B cell (primary cell): ENCODE results near the gene PNPT1. TPM values are rescaled to one million over a fixed set of nuclear protein-coding genes. Genes with fewer than 3 reads are reported as not detected.

ENCODE experiments used
- ATAC-seq: fragments of 200-7000 bp; cut with Tn5 transposase; one replicate; pipeline ENCODE4 v1.10.0; 2021; ENCODE audit warnings: low read depth, mild to moderate bottlenecking, moderate number of reproducible peaks, moderate library complexity
- CTCF ChIA-PET: fragments of 350-600 bp; sonication (Branson Sonifier 250); formaldehyde crosslinking; loops from one replicate; lab custom pipeline; 2021; ENCODE audit warnings: antibody characterized with exemption, inconsistent platforms; lab: Charles Lee
- POLR2A ChIA-PET: fragments of 350-600 bp; sonication (Branson Sonifier 250); formaldehyde crosslinking; loops from one replicate; lab custom pipeline; 2021; ENCODE audit warnings: antibody characterized with exemption; lab: Charles Lee
- DNase-seq: peaks from one replicate; pipeline ENCODE4 v3.0.0; 2013
- H2AFZ ChIP-seq: 2 replicates; pipeline ENCODE4 v1.6.1; 2012; ENCODE audit warnings: mild to moderate bottlenecking, low read depth, low read length; ENCODE audit not compliant: insufficient read depth, poor library complexity, severe bottlenecking
- H3K27ac ChIP-seq, 2 donors: 1 replicate in 1 of 2; 2 replicates in 1 of 2; pipeline ENCODE4 v1.5.1; 2012 to 2013; ENCODE audit warnings: low read length in 2 of 2, mild to moderate bottlenecking in 2 of 2, moderate library complexity in 1 of 2
- H3K27me3 ChIP-seq, 4 experiments: fragments of 200-600 bp in 1 of 4; sonication (generic) in 1 of 4; replicated peaks in 1 of 4; 1 replicate in 2 of 4; 2 replicates in 2 of 4; pipeline versions ENCODE4 v1.6.1 to v1.7.0; 2013 to 2016; ENCODE audit warnings: low read length in 3 of 4, mild to moderate bottlenecking in 2 of 4, mixed read lengths in 1 of 4, moderate library complexity in 1 of 4; ENCODE audit not compliant: insufficient read depth in 4 of 4, control insufficient read depth in 3 of 4; ENCODE audit errors: control extremely low read depth in 1 of 4
- H3K36me3 ChIP-seq, 2 experiments: replicated peaks in 1 of 2; 1 replicate in 1 of 2; 2 replicates in 1 of 2; pipeline versions ENCODE4 v1.6.1 to v1.7.1; 2013; ENCODE audit warnings: low read length in 1 of 2; ENCODE audit not compliant: insufficient read depth in 2 of 2, control insufficient read depth in 1 of 2; ENCODE audit errors: control extremely low read depth in 1 of 2, extremely low read depth in 1 of 2
- H3K4me1 ChIP-seq, 2 donors: fragments of 200-600 bp in 1 of 2; sonication (generic) in 1 of 2; 1 replicate in 1 of 2; 2 replicates in 1 of 2; pipeline versions ENCODE4 v1.5.1 to v1.6.1; 2013 to 2017; ENCODE audit warnings: low read length in 2 of 2; ENCODE audit not compliant: control insufficient read depth in 2 of 2, insufficient read depth in 2 of 2
- H3K4me2 ChIP-seq: replicated peaks from 2 replicates; pipeline ENCODE3; 2012; ENCODE audit warnings: mild to moderate bottlenecking, low read depth, low read length; ENCODE audit not compliant: poor library complexity, severe bottlenecking
- H3K4me3 ChIP-seq, 5 experiments: fragments of 200-600 bp in 1 of 5; sonication (generic) in 1 of 5; 1 replicate in 3 of 5; 2 replicates in 2 of 5; pipeline versions ENCODE4 v1.5.1 to v1.7.0; 2011 to 2016; ENCODE audit warnings: low read length in 4 of 5, mild to moderate bottlenecking in 4 of 5, low read depth in 2 of 5, control low read depth in 1 of 5, moderate library complexity in 1 of 5; ENCODE audit not compliant: insufficient read depth in 1 of 5; ENCODE audit errors: control extremely low read depth in 1 of 5, extremely low read depth in 1 of 5
- H3K79me2 ChIP-seq: fragments of 200-600 bp; sonication (generic); one replicate; pipeline ENCODE4 v1.6.0; 2016; ENCODE audit warnings: low read length; ENCODE audit not compliant: control insufficient read depth, insufficient read depth
- H3K9ac ChIP-seq: fragments of 200-600 bp; sonication (generic); 2 replicates; pipeline ENCODE4 v1.6.1; 2017; ENCODE audit warnings: mild to moderate bottlenecking, low read length, moderate library complexity
- H3K9me3 ChIP-seq, 3 donors: one replicate each; pipeline versions ENCODE4 v1.6.1 to v1.7.1; 2013; ENCODE audit warnings: low read length in 2 of 3; ENCODE audit not compliant: control insufficient read depth in 2 of 3, insufficient read depth in 1 of 3; ENCODE audit errors: control extremely low read depth in 1 of 3
- H4K20me1 ChIP-seq: 2 replicates; pipeline ENCODE4 v1.6.0; 2012; ENCODE audit warnings: mild to moderate bottlenecking, low read length; ENCODE audit not compliant: insufficient read depth, control insufficient read depth, poor library complexity, severe bottlenecking
- H3K27ac Mint-ChIP-seq: one replicate; pipeline ENCODE4 v1.8.0; 2021; ENCODE audit warnings: mixed read lengths
- H3K27me3 Mint-ChIP-seq: one replicate; pipeline ENCODE4 v1.8.0; 2021; ENCODE audit warnings: mixed read lengths
- H3K4me1 Mint-ChIP-seq: one replicate; pipeline ENCODE4 v1.8.0; 2021; ENCODE audit warnings: mixed read lengths
- H3K4me3 Mint-ChIP-seq: one replicate; pipeline ENCODE4 v1.8.0; 2021; ENCODE audit warnings: mixed read lengths
- H3K9me3 Mint-ChIP-seq: one replicate; pipeline ENCODE4 v1.8.0; 2022; ENCODE audit warnings: mixed read lengths; ENCODE audit not compliant: insufficient read depth
- EZH2 ChIP-seq: IDR thresholded peaks from 2 replicates; pipeline ENCODE4 v1.6.1; 2012; ENCODE audit warnings: borderline replicate concordance, low read depth, mild to moderate bottlenecking, moderate library complexity, low read length; ENCODE audit not compliant: insufficient read depth, poor library complexity, severe bottlenecking
- WGBS: methylation state at CpG from one replicate; pipeline ENCODE4 v1.1.5; 2013; ENCODE audit warnings: missing lambda C conversion rate; ENCODE audit not compliant: insufficient coverage; 5-methylcytosine and 5-hydroxymethylcytosine counted together
- intact Hi-C: fragments of 100-400 bp; cut with micrococcal nuclease; formaldehyde crosslinking; loops from one replicate; pipeline ENCODE4 v1.10.0; 2022
- polyA plus RNA-seq: library from polyadenylated mRNA; depleted of rRNA; stranded (reverse); fragments of >200 nt; gene quantifications from 2 replicates; pipeline ENCODE4 v1.2.3, GENCODE V29; 2012
- total RNA-seq, 2 donors: library from RNA; stranded (reverse); fragments of 120-200 nt in 1 of 2; gene quantifications; 1 replicate in 1 of 2; 2 replicates in 1 of 2; pipeline versions ENCODE4 v1.2.3 to v1.2.4, GENCODE V29; 2013 to 2022
- TF ChIP-seq, protein P1 (sequence below): fragments of 200-600 bp; IDR thresholded peaks from one replicate; pipeline ENCODE4 v1.8.0; 2022; ENCODE audit warnings: antibody characterized with exemption, mild to moderate bottlenecking

The PNPT1 gene
- total and polyA plus RNA-seq, 2 donors (not counting 1 experiment from before 2014, with no cell fraction given): 7.8 to 23.1 TPM

DNA sequence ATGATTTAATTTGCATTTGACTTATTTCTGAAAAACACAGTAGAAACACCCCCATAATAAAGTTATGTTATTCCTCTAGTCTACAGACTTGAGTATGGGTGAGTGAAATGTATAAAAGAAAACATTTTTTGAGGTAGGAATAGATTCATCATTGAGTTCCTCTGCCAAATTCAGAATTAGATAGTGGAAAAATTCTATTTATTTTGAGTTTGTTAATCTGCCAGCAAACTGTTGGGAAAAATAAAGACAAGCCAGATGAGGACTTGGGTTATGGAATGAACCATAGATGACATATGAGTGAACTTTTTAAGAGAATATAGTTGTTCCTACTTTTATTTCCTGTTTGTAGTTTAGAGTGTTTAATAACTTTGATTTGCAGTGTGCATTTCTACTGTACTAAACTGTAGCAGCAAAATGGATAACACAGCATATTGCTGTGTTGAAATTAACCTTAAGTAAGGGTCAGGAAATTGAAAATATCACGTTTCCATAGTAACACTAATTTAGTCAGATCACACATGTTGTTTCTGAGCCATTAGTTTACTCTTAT is 35.6 kb upstream of the PNPT1 start:
- Histone ChIP-seq H2AFZ (no peak overlapping the region), H3K27me3 (no peaks in the 10 kb centered on the region), H3K36me3 (no peaks in the 10 kb centered on the region), H3K4me2 (no peak overlapping the region), H3K4me3 (no peak overlapping the region), H4K20me1 (no peaks in the 10 kb centered on the region), H3K4me1 (no peaks in the 10 kb centered on the region), H3K79me2 (no peaks in the 10 kb centered on the region), H3K9me3 (no peaks in the 10 kb centered on the region), H3K9ac (no peak overlapping the region), H3K27ac (no peak overlapping the region)
- H3K27ac Mint-ChIP-seq: no peak overlapping the region
- no peaks in the 10 kb centered on the region for H3K4me1 Mint-ChIP-seq
- H3K4me3 Mint-ChIP-seq: no peak overlapping the region
- H3K27me3 Mint-ChIP-seq: peaks cover 4% of the 10 kb centered on the region
- no peak for ATAC-seq
- no peak for DNase-seq
- no peaks in the 10 kb centered on the region for H3K9me3 Mint-ChIP-seq
- POLR2A ChIA-PET: no interaction called here
- WGBS: no CpG with 5 or more reads among the region's 1 CpG
- TF ChIP-seq EZH2: no peak
- TF ChIP-seq, protein P1, sequence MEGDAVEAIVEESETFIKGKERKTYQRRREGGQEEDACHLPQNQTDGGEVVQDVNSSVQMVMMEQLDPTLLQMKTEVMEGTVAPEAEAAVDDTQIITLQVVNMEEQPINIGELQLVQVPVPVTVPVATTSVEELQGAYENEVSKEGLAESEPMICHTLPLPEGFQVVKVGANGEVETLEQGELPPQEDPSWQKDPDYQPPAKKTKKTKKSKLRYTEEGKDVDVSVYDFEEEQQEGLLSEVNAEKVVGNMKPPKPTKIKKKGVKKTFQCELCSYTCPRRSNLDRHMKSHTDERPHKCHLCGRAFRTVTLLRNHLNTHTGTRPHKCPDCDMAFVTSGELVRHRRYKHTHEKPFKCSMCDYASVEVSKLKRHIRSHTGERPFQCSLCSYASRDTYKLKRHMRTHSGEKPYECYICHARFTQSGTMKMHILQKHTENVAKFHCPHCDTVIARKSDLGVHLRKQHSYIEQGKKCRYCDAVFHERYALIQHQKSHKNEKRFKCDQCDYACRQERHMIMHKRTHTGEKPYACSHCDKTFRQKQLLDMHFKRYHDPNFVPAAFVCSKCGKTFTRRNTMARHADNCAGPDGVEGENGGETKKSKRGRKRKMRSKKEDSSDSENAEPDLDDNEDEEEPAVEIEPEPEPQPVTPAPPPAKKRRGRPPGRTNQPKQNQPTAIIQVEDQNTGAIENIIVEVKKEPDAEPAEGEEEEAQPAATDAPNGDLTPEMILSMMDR: no peak
- CTCF ChIA-PET: no interaction called here
- intact Hi-C loops: no loop called here

DNA sequence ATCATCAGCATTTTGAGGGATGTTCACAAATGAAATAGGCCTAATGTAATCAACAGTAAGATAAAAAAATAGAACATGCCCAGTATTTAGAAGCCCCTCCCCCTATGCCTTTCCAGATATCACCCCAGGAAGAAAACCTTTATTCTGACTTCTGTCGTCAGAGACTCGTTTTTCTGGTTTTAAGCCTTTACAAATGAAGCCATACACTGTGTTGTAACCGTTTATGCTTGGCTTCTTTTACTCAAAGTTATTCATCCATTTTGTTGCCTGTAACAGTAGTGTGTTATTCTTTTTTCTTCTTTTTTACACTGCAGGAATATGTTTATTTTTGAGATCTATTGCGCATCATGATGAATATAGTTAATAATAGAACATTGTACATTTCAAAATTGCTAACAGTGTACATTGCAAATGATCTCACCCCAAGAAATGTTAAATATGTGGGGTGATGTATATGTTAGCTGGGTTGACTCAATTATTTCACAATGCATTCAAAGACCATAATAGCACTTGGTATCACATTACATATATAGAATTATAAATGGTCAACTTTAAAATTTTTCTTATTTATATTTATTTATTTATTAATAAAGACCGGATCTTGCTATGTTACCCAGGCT is 28.1 kb upstream of the PNPT1 start:
- no peak overlapping the region for H3K4me2 ChIP-seq
- H3K27me3 Mint-ChIP-seq: peaks cover 15% of the 10 kb centered on the region
- CTCF ChIA-PET: no interaction called here

More for the DNA sequence above, 28.1 kb upstream of the PNPT1 start:
- Histone ChIP-seq H2AFZ (no peak overlapping the region), H4K20me1 (no peaks in the 10 kb centered on the region), H3K79me2 (no peaks in the 10 kb centered on the region), H3K27ac (no peak overlapping the region), H3K27me3 (peaks cover 0 to 5% (median 0%) of the 10 kb centered on the region in 4 experiments), H3K4me1 (no peaks in the 10 kb centered on the region), H3K36me3 (no peaks in the 10 kb centered on the region), H3K9me3 (no peaks in the 10 kb centered on the region), H3K4me3 (no peak overlapping the region), H3K9ac (no peak overlapping the region)
- H3K27ac Mint-ChIP-seq: no peak overlapping the region
- H3K4me1 Mint-ChIP-seq: no peaks in the 10 kb centered on the region
- no peak for ATAC-seq
- no peaks in the 10 kb centered on the region for H3K9me3 Mint-ChIP-seq
- WGBS: no CpG with 5 or more reads among the region's 5 CpGs
- POLR2A ChIA-PET: no interaction called here
- DNase-seq: no peak
- H3K4me3 Mint-ChIP-seq: no peak overlapping the region
- intact Hi-C loops: no loop called here
- TF ChIP-seq EZH2: no peak
- TF ChIP-seq, protein P1: no peak
